Lower lobe of right lung (tissue), 2 donors: Measurements from ENCODE around the gene DUSP18. TPM values are rescaled to one million over a fixed set of nuclear protein-coding genes. Genes with fewer than 3 reads are reported as not detected.
A peak's percentile ranks its signal among the peaks of the same experiment; 100 is the strongest.

ENCODE experiments used
- ATAC-seq, 2 donors: fragments of 200-7000 bp; cut with Tn5 transposase; one replicate each; pipeline ENCODE4 v1.9.1; 2020 to 2022; ENCODE audit warnings: mild to moderate bottlenecking in 2 of 2, moderate library complexity in 2 of 2
- DNase-seq: peaks from one replicate; pipeline ENCODE4 v3.0.0-alpha.2; 2020
- H3K27ac ChIP-seq: fragments of 200-600 bp; one replicate; pipeline ENCODE4 v1.8.0; 2022
- H3K27me3 ChIP-seq: fragments of 200-600 bp; one replicate; pipeline ENCODE4 v1.8.0; 2022; ENCODE audit warnings: low read depth
- H3K36me3 ChIP-seq: fragments of 200-600 bp; one replicate; pipeline ENCODE4 v1.8.0; 2022; ENCODE audit warnings: mild to moderate bottlenecking
- H3K4me1 ChIP-seq: fragments of 200-600 bp; one replicate; pipeline ENCODE4 v1.8.0; 2022
- H3K4me3 ChIP-seq: fragments of 200-600 bp; one replicate; pipeline ENCODE4 v1.8.0; 2022; ENCODE audit warnings: mild to moderate bottlenecking
- H3K9me3 ChIP-seq: fragments of 200-600 bp; one replicate; pipeline ENCODE4 v1.8.0; 2022
- CTCF ChIP-seq: fragments of 200-600 bp; IDR thresholded peaks from one replicate; pipeline ENCODE4 v1.8.0; 2022; ENCODE audit warnings: antibody characterized with exemption, mild to moderate bottlenecking
- intact Hi-C: fragments of 100-400 bp; cut with DNase I; formaldehyde crosslinking; loops from one replicate; pipeline ENCODE4 v1.11.0; 2022
- total RNA-seq: library from RNA; stranded (reverse); fragmentation: NEBNext Ultra II Directional; extraction: Animal tissue kit (Norgen Biotek cat#: 25700); gene quantifications from one replicate; pipeline ENCODE4 v1.2.1, GENCODE V29; 2021
- donor health status: DM: no; HTN: yes; CAD: no; lungs with severe emphysema.

DUSP18 gene
- total RNA-seq, 1 donor from 2014 or later = 21.5 TPM

- Histone ChIP-seq H3K9me3 (no peaks in the 10 kb centered on the region), H3K27ac (no peak overlapping the region), H3K36me3 (no peaks in the 10 kb centered on the region), H3K27me3 (no peaks in the 10 kb centered on the region), H3K4me3 (no peak overlapping the region), H3K4me1 (no peaks in the 10 kb centered on the region)
- intact Hi-C loops = no loop called here
- TF ChIP-seq CTCF = no peak
- ATAC-seq (no peak), DNase-seq (no peak)
These were observed 7.8 kb upstream of the DUSP18 start for GRCh38 chr22:30675436-30675835.

- intact Hi-C loops = no loop called here
- no peaks in the 10 kb centered on the region for H3K36me3 ChIP-seq
- H3K27me3 ChIP-seq = no peaks in the 10 kb centered on the region
- no peak overlapping the region for H3K4me3 ChIP-seq
- no peak for TF ChIP-seq CTCF
- DNase-seq (no peak), ATAC-seq (no peak)
- H3K4me1 ChIP-seq = no peaks in the 10 kb centered on the region
- no peaks in the 10 kb centered on the region for H3K9me3 ChIP-seq
- no peak overlapping the region for H3K27ac ChIP-seq
These were observed 6.8 kb upstream of the DUSP18 start for GRCh38 chr22:30674482-30674881.

GRCh38 chr22:30673136-30673535, 5.5 kb upstream of the DUSP18 start:
- no peak for DNase-seq
- no peak for ATAC-seq

GRCh38 chr22:30671071-30671470, 3.4 kb upstream of the DUSP18 start:
- no peaks in the 10 kb centered on the region for H3K9me3 ChIP-seq
- ATAC-seq = no peak
- no peaks in the 10 kb centered on the region for H3K36me3 ChIP-seq
- intact Hi-C loops = no loop called here
- no peak overlapping the region for H3K4me3 ChIP-seq
- H3K27me3 ChIP-seq = no peaks in the 10 kb centered on the region
- H3K4me1 ChIP-seq = peaks cover 10% of the 10 kb centered on the region
- H3K27ac ChIP-seq = no peak overlapping the region
- no peak for DNase-seq
- no peak for TF ChIP-seq CTCF

More at GRCh38 chr22:30673136-30673535, 5.5 kb upstream of the DUSP18 start:
- Histone ChIP-seq H3K4me3 (no peak overlapping the region), H3K27me3 (no peaks in the 10 kb centered on the region), H3K9me3 (no peaks in the 10 kb centered on the region), H3K36me3 (no peaks in the 10 kb centered on the region), H3K27ac (no peak overlapping the region), H3K4me1 (no peaks in the 10 kb centered on the region)
- TF ChIP-seq CTCF = no peak
- intact Hi-C loops = no loop called here

- no peaks in the 10 kb centered on the region for H3K9me3 ChIP-seq
- H3K27me3 ChIP-seq = no peaks in the 10 kb centered on the region
- no peak for DNase-seq
- ATAC-seq = peak; percentile 1 to 2
- TF ChIP-seq CTCF = no peak
- H3K4me3 ChIP-seq = peak overlapping the region; percentile 93
- intact Hi-C loops = no loop called here
- peaks cover 18% of the 10 kb centered on the region for H3K4me1 ChIP-seq
- H3K27ac ChIP-seq = peak overlapping the region; percentile 78
- peaks cover 7% of the 10 kb centered on the region for H3K36me3 ChIP-seq
These were observed 673 bp upstream of the DUSP18 start for GRCh38 chr22:30668386-30668710.

GRCh38 chr22:30667107-30667493, 575 bp downstream of the DUSP18 start:
- ATAC-seq = peak in 1 of 2 donors; percentile 1
- H3K27ac ChIP-seq = peak overlapping the region; percentile 78

More at GRCh38 chr22:30667107-30667493, 575 bp downstream of the DUSP18 start:
- intact Hi-C loops = no loop called here
- no peaks in the 10 kb centered on the region for H3K9me3 ChIP-seq
- no peak for TF ChIP-seq CTCF
- DNase-seq = no peak
- H3K36me3 ChIP-seq = peaks cover 19% of the 10 kb centered on the region
- H3K4me1 ChIP-seq = peaks cover 18% of the 10 kb centered on the region
- H3K4me3 ChIP-seq = peak overlapping the region; percentile 93
- H3K27me3 ChIP-seq = no peaks in the 10 kb centered on the region
